ENCODE measurements around the gene FBXO40. TPM values are rescaled to one million over a fixed set of nuclear protein-coding genes. Genes with fewer than 3 reads are reported as not detected.
A peak's percentile ranks its signal among the peaks of the same experiment; 100 is the strongest.

The FBXO40 gene, protein sequence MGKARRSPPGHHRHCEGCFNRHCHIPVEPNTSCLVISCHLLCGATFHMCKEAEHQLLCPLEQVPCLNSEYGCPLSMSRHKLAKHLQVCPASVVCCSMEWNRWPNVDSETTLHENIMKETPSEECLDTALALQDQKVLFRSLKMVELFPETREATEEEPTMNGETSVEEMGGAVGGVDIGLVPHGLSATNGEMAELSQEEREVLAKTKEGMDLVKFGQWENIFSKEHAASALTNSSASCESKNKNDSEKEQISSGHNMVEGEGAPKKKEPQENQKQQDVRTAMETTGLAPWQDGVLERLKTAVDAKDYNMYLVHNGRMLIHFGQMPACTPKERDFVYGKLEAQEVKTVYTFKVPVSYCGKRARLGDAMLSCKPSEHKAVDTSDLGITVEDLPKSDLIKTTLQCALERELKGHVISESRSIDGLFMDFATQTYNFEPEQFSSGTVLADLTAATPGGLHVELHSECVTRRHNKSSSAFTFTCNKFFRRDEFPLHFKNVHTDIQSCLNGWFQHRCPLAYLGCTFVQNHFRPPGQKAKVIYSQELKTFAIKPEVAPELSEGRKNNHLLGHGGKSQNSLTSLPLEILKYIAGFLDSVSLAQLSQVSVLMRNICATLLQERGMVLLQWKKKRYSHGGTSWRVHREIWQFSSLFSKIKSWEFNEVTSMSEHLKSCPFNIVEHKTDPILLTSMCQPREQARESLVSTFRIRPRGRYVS
- total RNA-seq (under 1 TPM; 0.06 to 0.10 TPM), polyA plus RNA-seq (ENCODE audit: insufficient read length in 2 of 2) (under 1 TPM in 1 of 2 donors, not detected in 1; 0.09 TPM)
- long read RNA-seq, donor 1, result 0 reads
- long read RNA-seq, donor 2, result 0 reads
- long read RNA-seq, donor 3, result 0 reads
- long read RNA-seq, donor 4, result 0 reads

DNA sequence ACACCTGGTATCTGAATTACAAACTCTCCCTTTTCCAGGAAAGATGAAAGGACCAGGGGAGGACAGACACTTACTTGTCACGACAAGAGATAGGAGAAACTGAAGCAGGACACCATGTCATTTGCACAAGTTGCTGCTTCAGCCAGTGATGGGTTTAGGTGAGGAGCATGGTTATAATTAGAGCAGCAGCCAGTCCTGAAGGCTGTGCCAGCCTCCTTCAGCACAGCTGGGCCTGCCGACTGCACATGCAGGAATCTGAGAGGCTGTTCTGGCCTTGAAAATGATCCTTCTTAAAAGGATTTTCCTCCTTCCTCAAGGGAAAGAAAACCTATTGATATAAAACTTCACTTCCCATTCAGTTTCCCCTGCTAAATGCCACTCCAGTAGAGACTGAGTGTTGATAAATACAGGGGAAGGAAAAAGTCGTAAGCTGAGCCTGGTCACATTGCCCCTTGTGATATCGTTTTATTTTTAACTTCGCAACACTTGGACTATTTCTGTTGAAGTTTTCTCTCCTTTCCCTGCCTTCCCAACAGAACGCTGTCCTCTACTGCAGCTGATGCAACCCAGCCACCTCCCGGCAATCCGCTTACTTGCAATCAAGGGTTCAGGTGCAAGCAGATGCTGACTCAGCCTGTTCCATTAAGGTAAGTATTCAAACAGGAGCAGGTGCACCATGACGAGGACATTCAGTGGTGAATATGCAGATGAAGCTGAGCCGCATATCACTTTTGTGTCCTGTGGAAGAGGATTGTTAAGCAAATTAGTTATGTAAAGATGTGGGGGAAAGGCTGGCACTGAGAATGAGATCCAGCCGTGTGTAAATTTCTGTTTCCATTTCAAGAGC, at the start of gene FBXO40:
TSS of gene FBXO40 (plus strand) at position 524 of the 847 bp plus-strand sequence. CDS start 27,197 bp downstream, outside the sequence.
- Histone ChIP-seq H3K36me3 (ENCODE audit: control insufficient read depth, insufficient read depth, low read length) (no peaks in the 10 kb centered on the region), H3K9me3 (ENCODE audit: control insufficient read depth, insufficient read depth, low read length) (no peaks in the 10 kb centered on the region), H3K27me3 (ENCODE audit: control insufficient read depth, insufficient read depth, low read length) (no peaks in the 10 kb centered on the region), H3K27ac (ENCODE audit: low read depth, low read length) (no peak within 1 kb of the TSS), H3K4me1 (ENCODE audit: control insufficient read depth, insufficient read depth, low read length) (no peaks in the 10 kb centered on the region), H3K4me3 (ENCODE audit: low read depth, low read length) (no peak within 1 kb of the TSS)
- peak in 1 of 6 donors; percentile 59 for DNase-seq (ENCODE audit: low read depth in 4 of 6, low spot score in 6 of 6)
- 52% methylated on average over 6 of the region's 11 CpGs for WGBS (ENCODE audit: insufficient coverage)

DNA sequence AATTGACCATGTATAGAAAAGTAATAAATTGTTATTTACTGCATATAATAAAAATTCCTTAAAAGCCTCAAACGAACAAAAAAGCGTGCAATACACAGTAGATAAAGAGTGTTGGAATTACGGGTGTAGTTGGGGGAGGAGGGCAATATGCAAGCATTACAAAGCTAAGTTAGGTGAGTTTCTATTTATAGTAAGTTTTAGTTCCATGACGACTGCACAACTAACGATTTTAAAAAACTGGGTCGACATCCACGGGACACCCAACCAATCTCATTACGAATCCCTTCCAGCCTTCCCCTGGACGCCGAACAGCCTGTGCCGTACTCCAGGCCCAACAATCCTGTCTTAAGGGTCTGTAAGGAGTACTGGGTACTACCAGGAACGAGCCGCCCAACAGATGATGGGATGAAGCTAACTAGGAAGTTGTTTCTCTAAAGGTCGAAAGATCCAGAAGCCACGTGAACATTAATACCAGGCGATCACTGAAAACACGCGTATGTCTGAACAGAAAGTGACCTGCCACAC, 48.1 kb upstream of the FBXO40 start:
- H3K9me3 ChIP-seq (ENCODE audit: control insufficient read depth, insufficient read depth, low read length), result no peaks in the 10 kb centered on the region

DNA sequence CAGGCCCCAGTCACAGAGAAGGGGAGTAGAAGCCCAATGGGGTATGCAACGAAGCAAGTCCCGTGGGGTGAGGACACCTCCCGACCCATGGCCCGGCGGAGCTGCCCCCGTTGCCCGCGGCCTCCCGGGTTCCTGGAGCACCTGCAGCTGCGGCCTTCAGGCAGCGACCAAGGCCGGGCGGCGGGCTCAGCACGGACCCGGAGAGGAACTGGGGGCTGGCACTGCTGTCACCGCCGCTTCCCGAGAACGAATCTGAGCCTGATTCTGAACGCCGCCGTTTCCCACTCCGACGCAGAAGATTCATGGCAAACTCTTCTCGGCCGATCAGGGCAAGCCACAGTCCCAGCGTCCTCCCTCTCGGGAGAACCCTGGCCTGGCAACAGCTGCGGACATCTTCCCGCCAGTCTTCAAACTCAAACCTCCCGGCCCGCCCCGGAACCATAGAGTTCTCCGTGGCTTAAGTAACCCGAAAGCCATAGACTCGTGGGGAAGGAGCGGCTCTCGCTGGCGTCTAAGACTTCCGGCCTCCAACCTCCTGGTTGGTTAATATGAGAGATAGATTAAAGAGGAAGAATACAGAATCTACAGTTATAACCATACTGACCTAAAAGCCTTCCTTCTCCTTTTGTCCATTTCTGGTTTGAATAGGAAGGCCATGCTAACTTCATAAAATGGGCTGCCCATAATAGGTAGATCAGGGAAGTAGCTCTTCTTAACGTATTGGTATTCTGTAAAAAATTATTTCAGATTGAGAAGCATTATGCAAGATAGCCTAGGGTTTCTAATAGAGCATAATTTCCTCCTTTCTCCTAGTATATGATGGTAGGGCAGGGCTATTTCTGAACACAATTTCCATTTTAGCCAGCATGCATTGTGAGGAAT, 47.4 kb upstream of the FBXO40 start, which contains the start of gene POLQ:
TSS of gene POLQ (minus strand) at position 415 of the 882 bp plus-strand sequence. CDS start at position 304, 111 bp downstream.
- H3K27me3 ChIP-seq (ENCODE audit: control insufficient read depth, insufficient read depth, low read length), result no peaks in the 10 kb centered on the region
- no peaks in the 10 kb centered on the region for H3K9me3 ChIP-seq (ENCODE audit: control insufficient read depth, insufficient read depth, low read length)
- H3K27ac ChIP-seq (ENCODE audit: low read depth, low read length), result peak within 1 kb of the TSS; percentile 65
- H3K4me1 ChIP-seq (ENCODE audit: control insufficient read depth, insufficient read depth, low read length), result peaks cover 8% of the 10 kb centered on the region
- 0% methylated on average over 31 of the region's 42 CpGs for WGBS (ENCODE audit: insufficient coverage)
- DNase-seq (ENCODE audit: low read depth in 4 of 6, low spot score in 6 of 6), result peak; percentile 71 to 98 (median 90)
- peak within 1 kb of the TSS; percentile 75 for H3K4me3 ChIP-seq (ENCODE audit: low read depth, low read length)
- no peaks in the 10 kb centered on the region for H3K36me3 ChIP-seq (ENCODE audit: control insufficient read depth, insufficient read depth, low read length)

More for the DNA sequence above, 48.1 kb upstream of the FBXO40 start:
- no peak for DNase-seq (ENCODE audit: low read depth in 4 of 6, low spot score in 6 of 6)
- no peaks in the 10 kb centered on the region for H3K36me3 ChIP-seq (ENCODE audit: control insufficient read depth, insufficient read depth, low read length)
- H3K27ac ChIP-seq (ENCODE audit: low read depth, low read length), result no peak overlapping the region
- H3K4me3 ChIP-seq (ENCODE audit: low read depth, low read length), result peak overlapping the region; percentile 75
- no peaks in the 10 kb centered on the region for H3K27me3 ChIP-seq (ENCODE audit: control insufficient read depth, insufficient read depth, low read length)
- H3K4me1 ChIP-seq (ENCODE audit: control insufficient read depth, insufficient read depth, low read length), result peaks cover 8% of the 10 kb centered on the region
- 2% methylated on average over 7 of the region's 18 CpGs for WGBS (ENCODE audit: insufficient coverage)

DNA sequence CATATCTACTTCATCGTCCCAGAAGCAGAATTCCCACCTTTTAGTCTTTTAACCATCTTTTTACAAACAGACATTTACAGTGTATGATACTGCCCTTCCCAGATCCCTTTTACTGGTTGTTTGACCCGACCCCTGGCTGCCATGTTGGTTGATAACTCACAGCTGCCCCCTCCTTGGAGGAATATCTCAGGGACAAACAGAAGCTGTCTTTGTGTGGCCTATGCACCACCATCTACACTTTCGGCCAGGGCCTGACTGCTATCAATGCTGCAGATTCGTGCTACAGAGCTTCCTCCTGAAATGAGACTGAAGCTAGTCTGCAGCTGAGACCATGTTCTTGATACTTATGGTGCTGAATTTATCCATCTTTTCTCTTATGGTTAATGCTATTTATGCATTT, 40.8 kb upstream of the FBXO40 start:
- Histone ChIP-seq H3K27me3 (ENCODE audit: control insufficient read depth, insufficient read depth, low read length) (no peaks in the 10 kb centered on the region), H3K27ac (ENCODE audit: low read depth, low read length) (no peak overlapping the region), H3K36me3 (ENCODE audit: control insufficient read depth, insufficient read depth, low read length) (no peaks in the 10 kb centered on the region), H3K9me3 (ENCODE audit: control insufficient read depth, insufficient read depth, low read length) (no peaks in the 10 kb centered on the region), H3K4me1 (ENCODE audit: control insufficient read depth, insufficient read depth, low read length) (no peaks in the 10 kb centered on the region), H3K4me3 (ENCODE audit: low read depth, low read length) (no peak overlapping the region)
- no peak for DNase-seq (ENCODE audit: low read depth in 4 of 6, low spot score in 6 of 6)
- WGBS (ENCODE audit: insufficient coverage), result 60% methylated on average over 2 of the region's 4 CpGs

DNA sequence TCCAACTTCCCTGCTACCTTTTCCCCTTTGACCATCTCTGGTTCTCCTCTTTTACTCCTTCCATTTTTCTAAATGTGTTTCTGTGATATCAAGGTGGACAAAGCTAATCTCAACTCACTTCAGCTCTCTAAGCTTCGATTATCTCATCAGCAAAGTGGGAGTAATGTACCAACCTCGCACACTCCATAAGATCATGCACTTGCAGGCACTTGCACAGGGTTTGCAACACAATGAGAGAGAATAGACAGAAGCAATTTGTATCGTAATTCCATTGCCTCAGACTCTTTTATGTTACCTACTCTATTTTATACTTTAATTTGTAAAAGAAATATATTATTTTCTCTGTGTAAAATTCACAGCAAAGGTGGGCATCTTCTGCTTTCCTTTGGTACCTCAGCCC, 40.4 kb upstream of the FBXO40 start:
- no CpG with 5 or more reads among the region's 3 CpGs for WGBS (ENCODE audit: insufficient coverage)
- H3K4me3 ChIP-seq (ENCODE audit: low read depth, low read length), result no peak overlapping the region
- H3K36me3 ChIP-seq (ENCODE audit: control insufficient read depth, insufficient read depth, low read length), result no peaks in the 10 kb centered on the region
- no peaks in the 10 kb centered on the region for H3K27me3 ChIP-seq (ENCODE audit: control insufficient read depth, insufficient read depth, low read length)
- H3K4me1 ChIP-seq (ENCODE audit: control insufficient read depth, insufficient read depth, low read length), result no peaks in the 10 kb centered on the region
- H3K27ac ChIP-seq (ENCODE audit: low read depth, low read length), result no peak overlapping the region
- no peaks in the 10 kb centered on the region for H3K9me3 ChIP-seq (ENCODE audit: control insufficient read depth, insufficient read depth, low read length)
- no peak for DNase-seq (ENCODE audit: low read depth in 4 of 6, low spot score in 6 of 6)

DNA sequence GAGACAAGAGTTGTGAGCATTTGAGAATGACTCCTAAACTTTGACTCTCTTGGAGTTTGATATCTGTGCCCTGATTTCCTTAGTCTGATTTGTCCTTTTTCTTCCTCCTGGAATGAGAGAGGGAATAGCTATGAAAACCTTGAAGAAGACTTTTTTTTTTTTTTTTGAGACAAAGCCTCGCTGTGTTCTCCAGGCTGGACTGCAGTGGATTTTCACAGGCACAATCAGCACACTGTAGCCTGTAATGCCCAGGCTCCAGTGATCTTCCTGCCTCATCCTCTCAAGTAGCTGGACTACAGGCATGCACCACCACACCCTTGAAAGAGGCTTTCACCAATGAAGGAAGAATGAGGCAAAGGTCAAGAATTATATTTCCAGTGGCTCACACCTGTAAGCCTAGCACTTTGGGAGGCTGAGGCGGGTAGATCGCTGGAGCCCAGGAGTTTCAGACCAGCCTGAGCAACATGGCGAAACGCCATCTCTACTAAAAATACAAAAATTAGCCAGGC, 35.7 kb upstream of the FBXO40 start:
- H3K4me3 ChIP-seq (ENCODE audit: low read depth, low read length), result no peak overlapping the region
- no peaks in the 10 kb centered on the region for H3K9me3 ChIP-seq (ENCODE audit: control insufficient read depth, insufficient read depth, low read length)
- no peak for DNase-seq (ENCODE audit: low read depth in 4 of 6, low spot score in 6 of 6)
- H3K4me1 ChIP-seq (ENCODE audit: control insufficient read depth, insufficient read depth, low read length), result no peaks in the 10 kb centered on the region
- H3K27me3 ChIP-seq (ENCODE audit: control insufficient read depth, insufficient read depth, low read length), result no peaks in the 10 kb centered on the region
- no peak overlapping the region for H3K27ac ChIP-seq (ENCODE audit: low read depth, low read length)
- H3K36me3 ChIP-seq (ENCODE audit: control insufficient read depth, insufficient read depth, low read length), result no peaks in the 10 kb centered on the region
- WGBS (ENCODE audit: insufficient coverage), result no CpG with 5 or more reads among the region's 5 CpGs

DNA sequence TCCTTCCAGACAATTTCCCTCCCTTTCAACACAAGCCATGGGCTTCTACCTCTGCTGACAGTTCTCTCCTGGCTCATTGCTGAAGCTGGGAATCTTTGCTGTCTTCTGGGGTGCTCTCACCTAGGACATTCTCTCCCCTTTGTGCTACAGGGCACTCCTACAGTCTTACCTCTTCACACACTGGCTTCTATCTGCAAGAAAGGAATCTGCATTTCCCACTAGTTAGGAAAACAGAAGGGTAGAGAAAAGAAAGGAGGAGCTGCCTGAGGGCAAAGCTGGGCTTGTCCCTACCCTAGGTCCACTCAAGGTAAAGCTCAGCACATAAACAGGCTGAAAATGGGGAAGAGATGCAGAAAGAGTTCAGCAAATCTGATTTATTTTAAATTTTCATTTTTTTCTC, 31.0 kb upstream of the FBXO40 start:
- H3K36me3 ChIP-seq (ENCODE audit: control insufficient read depth, insufficient read depth, low read length), result no peaks in the 10 kb centered on the region
- no peak for DNase-seq (ENCODE audit: low read depth in 4 of 6, low spot score in 6 of 6)
- H3K27me3 ChIP-seq (ENCODE audit: control insufficient read depth, insufficient read depth, low read length), result no peaks in the 10 kb centered on the region
- H3K4me1 ChIP-seq (ENCODE audit: control insufficient read depth, insufficient read depth, low read length), result no peaks in the 10 kb centered on the region
- H3K27ac ChIP-seq (ENCODE audit: low read depth, low read length), result no peak overlapping the region
- no peaks in the 10 kb centered on the region for H3K9me3 ChIP-seq (ENCODE audit: control insufficient read depth, insufficient read depth, low read length)
- no peak overlapping the region for H3K4me3 ChIP-seq (ENCODE audit: low read depth, low read length)

DNA sequence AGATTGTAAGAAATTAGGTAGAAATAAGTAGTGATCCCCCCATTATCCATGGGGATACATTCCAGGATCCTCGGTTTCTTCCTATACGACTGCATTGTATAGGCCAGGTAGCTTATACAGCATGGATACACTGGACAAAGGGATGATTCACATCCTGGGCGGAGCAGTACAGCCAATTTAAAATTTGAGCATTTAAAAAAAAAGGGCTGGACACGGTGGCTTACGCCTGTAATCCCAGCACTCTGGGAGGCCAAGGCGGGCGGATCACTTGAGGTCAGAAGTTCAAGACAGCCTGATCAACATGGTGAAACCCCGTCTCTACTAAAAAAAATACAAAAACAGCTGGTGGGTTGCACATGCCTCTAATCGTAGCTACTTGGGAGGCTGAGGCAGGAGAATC, 26.4 kb upstream of the FBXO40 start:
- WGBS (ENCODE audit: insufficient coverage), result 71% methylated on average over 6 of the region's 9 CpGs
- H3K36me3 ChIP-seq (ENCODE audit: control insufficient read depth, insufficient read depth, low read length), result no peaks in the 10 kb centered on the region
- H3K27me3 ChIP-seq (ENCODE audit: control insufficient read depth, insufficient read depth, low read length), result no peaks in the 10 kb centered on the region
- no peaks in the 10 kb centered on the region for H3K4me1 ChIP-seq (ENCODE audit: control insufficient read depth, insufficient read depth, low read length)
- no peak overlapping the region for H3K27ac ChIP-seq (ENCODE audit: low read depth, low read length)
- no peak overlapping the region for H3K4me3 ChIP-seq (ENCODE audit: low read depth, low read length)
- DNase-seq (ENCODE audit: low read depth in 4 of 6, low spot score in 6 of 6), result no peak
- no peaks in the 10 kb centered on the region for H3K9me3 ChIP-seq (ENCODE audit: control insufficient read depth, insufficient read depth, low read length)

All from spinal cord (tissue), 10 donors.